GM21717 (cell line): Measurements from ENCODE around the gene CC2D1A.

Experiments used
- ATAC-seq: cut with Tn5 transposase; IDR thresholded peaks from one replicate; pipeline ENCODE4 v1.9.1; 2021; ENCODE audit warnings: mild to moderate bottlenecking, moderate library complexity; ENCODE audit not compliant: unreplicated experiment

Gene CC2D1A

DNA sequence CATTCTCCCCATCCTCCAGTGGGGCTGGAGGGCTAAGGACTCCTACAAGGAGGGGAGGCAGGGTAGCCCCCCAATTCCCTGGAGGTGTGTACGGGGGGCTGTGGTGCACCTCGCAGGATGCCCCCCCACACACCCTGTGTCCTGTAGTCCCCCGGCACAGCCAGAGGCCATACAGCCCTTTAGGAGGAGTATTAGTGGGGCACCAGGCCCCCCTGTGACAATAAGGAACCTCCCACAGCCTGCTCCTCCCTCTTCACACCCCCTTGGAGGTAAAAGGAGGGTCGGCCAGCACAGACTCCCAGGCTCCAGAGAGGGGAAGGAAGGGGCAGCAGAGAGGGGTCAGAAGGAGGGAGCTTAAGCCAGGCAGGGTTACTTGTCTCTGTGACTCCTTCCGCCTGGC, 29.2 kb upstream of the CC2D1A start, which contains the start of gene NANOS3:
Gene NANOS3 (plus strand): TSS at position 301 of the 400 bp plus-strand sequence. CDS start 115 bp downstream, outside the sequence.
- no peak for ATAC-seq

DNA sequence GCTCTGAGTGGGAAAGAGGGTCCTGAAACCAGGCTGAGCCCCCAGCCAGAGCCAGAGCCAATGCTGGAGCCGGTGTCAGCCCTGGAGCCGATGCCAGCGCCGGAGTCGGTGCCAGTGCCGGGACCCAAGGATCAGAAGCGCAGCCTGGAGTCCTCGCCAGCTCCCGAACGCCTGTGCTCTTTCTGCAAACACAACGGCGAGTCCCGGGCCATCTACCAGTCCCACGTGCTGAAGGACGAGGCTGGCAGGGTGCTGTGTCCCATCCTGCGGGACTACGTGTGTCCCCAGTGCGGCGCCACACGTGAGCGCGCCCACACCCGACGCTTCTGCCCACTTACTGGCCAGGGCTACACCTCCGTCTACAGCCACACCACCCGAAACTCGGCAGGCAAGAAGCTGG, 28.7 kb upstream of the CC2D1A start:
- no peak for ATAC-seq

DNA sequence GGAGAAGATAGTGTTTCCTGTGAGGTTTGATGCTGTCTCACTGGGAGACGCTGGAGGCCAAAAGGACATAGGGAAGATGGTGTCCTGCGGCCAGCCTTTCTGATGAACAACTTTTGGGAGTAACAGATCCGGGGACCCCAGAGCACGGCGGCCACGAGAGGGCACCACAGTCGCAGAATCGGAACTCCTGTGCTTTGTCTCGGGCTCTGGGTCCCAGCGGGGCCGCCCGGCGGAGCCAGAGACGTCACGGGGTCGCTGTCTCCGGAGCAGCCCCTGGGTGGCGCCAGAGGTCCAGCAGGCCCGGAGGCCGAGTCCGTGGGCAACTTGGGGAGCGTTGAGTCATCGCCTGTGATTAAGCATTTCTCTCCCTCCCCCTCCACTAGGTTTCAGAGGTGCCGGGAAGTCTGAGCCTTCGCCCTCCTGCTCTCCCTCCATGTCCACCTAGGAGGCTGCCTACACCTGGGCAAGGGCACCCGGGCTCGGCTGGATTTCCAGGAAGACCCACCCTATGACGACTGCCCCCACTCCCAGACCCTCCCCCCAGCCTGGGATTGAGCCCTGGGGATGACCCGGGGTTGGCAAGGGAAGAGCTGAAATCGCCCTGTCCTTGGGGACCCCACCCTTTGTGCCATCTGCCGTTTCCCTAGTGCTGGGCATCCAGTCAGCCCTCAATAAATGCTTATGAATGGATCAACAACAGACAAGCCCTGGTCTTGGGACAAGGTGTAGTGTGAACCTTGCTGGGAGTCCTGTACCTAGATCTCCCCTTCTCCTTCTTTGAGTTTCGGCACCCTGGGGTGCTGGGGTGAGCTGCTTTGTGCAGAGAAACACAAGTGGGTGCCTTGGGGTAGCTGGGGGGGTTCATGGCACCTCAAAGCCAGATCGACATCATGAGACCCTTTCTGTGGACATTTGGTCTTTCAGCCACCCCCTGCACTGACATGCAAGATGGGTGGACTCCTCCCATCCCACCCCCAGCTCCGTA, 25.6 kb upstream of the CC2D1A start:
- peak; percentile 65 for ATAC-seq

DNA sequence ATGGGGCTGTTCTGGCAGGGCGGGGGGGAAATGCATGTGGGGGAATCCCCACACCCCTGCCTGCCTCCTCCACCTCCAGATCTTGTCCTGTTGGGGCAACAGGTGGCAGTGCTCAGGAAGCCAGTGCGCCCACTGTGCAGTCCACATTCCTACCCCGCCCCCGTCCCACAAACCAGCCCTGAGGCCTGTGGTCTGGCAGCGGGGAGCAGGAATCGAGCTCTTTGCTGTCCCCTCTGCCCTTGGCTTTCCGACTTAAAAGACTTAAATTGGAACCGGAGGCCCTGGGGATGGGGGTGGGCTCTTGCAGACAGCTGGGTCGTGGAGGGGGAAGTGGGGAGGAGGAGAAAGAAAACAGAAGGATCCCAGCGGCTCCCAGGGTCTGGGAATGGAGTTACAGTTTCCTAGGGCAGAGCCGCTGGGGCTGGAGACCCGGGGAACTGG, 24.7 kb upstream of the CC2D1A start:
- no peak for ATAC-seq

DNA sequence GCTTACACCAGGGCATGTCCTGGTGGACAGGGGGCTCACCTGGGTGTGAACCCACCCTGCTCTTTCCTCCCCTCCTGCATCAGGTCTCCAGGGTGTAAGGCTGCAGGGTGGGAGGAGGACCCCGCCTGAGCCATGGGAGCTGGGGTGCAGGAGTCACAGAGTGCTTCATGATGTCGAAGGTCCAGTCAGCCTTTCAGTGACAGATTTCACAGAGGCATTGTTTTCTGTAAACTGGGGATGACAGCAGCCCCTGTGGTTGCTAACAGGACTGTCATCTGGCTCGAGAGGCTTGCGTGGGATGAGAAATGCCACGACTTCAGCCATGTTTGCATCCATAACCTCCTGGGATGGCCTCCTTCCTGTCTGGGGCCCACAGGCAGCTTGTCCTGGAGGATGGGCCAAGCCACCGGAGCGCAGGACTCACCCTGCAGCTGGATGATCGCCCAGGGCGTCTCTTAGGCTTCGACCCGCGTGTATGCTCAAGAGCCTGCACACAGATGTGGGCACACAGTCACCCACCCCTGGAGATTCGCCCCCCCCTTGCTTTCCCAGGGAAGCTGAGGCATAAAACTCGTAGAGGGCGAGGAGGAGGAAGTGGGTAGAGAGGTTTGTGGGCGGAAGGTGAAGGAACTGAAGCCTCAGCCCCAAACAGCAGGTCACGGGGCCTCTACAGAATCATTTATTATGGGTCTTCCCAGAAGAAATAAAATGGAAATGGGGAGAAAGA, 24.1 kb upstream of the CC2D1A start:
- ATAC-seq, result no peak

DNA sequence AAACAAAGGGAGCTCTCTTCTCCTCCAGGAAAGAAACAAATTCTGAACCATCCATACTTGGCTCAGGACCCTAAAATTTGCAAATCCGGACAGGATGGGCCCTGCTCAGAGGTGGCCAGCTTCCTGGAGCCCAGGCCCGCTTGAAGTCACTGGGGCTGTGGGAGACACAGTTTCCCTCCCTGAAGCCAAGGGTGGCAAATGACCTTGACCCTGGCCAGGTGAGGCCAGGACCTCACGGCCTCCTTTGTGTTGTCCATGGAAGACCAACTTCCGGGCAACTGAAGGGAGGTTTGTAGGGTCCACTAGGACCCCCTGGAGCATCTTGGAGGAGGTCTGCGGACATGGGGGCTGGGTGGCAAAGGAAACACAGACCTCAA, 23.6 kb upstream of the CC2D1A start:
- no peak for ATAC-seq

DNA sequence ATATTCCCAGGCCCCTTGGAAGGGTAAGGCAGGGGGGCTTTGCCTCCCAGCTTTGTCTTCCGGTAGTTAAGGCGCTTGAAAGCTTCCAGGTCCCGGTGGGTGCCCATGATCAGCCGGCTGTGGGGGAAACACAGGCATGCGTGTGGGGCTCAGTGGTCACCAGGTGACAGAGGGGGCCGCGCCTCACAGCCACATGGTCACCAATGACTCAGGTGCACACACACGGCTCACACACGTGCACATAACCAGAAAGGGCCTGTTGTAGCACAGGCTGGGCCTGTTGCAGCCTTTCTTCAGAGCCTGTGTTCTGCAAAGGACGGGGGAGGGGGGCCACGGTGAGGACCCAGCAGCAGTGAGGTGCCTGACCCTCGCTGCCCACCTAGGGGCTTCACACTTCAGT, 23.2 kb upstream of the CC2D1A start:
- no peak for ATAC-seq

DNA sequence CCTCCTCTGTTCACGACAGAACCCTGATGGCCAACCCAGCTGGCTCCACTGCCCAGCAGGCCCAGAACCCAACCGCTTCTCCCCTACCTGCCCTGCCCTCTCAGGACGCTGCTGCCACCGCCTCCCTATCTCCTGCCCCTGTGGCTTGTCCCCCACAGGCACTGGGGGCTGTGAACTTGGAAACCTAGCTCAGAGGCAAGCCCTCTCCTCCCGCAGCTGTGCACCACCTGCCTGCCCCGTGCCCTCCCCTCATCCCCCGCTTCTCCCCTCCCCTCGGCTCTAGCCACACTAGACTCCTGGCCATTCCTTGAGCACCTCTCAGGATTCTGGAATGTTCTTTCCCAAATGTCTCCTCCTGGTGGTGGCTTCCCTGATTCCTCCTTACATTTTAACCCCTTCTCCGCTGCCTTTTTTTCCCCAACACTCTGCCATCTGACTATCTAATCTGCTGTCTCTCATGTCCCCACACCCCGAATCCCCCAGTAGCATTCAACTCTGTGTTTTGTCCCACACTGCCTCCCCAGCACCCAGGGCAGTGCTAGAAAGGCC, 22.4 kb upstream of the CC2D1A start:
- no peak for ATAC-seq

DNA sequence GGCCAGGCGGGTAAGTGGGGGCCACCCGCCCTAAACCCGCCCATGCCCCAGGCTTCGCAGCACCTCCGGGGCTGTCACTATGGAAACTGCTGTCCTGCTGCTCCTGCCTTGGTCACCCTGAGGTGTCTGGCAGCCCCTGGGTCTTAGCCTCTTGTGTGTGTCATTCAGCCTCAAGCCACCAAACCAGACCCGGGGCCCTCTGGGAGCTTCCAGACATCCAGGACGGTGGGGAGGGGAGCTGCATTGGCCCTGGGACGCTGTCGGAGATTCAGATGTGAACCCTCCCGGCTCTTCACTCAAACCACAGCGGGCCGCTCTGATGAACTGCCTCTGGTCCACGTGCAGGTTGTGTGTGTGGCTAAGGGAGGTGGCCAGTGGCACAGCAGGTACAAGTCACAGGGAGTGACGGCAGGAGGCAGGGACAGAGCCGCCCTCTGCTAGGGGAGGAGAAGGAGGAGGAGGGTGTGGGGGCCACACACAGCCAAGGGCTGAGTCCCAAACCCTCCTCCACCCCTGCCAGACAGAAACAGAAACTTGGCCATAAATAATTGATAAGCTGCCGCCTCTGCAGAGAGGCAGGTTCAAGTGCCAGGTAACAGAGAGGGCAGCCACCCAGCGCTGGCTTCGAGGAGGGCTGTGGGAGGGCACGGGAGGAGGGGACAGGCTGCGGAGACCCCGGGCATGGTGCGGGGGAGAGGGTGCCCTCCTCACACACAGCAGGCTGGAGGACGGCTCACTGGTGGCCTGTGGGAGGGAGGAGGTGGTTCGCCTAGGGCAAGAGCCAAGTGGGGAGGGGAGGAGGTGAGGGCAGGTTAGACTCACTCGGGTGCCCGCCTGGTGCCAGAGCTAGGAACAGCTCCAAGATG, 21.0 kb upstream of the CC2D1A start:
- ATAC-seq, result no peak

DNA sequence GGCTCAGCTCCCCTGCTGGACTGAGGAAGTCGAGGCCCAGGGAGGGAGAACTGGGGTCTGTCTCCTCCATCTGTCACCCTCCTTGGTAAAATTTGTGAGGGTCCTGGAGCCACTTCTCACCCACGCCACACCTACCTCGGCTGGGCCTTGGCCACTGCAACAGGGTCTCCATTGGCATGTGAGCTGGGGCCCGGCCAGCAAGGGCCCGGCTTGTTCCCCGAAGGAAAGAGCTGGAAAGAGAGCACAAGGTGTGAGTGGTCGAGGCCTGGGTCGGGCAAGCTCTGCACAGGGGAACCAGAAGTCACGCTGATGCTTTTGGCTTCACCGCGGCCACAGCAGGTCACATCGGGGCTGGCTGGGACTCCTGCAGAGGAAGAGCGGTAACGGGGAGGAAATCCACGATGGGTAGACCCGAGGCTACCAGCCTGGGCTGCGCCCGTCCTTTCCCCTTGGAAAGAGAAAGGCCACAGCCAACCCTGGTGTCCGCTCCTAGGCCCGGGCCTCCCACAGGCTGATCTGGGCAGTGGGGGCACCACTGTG, 20.1 kb upstream of the CC2D1A start:
- ATAC-seq, result no peak

DNA sequence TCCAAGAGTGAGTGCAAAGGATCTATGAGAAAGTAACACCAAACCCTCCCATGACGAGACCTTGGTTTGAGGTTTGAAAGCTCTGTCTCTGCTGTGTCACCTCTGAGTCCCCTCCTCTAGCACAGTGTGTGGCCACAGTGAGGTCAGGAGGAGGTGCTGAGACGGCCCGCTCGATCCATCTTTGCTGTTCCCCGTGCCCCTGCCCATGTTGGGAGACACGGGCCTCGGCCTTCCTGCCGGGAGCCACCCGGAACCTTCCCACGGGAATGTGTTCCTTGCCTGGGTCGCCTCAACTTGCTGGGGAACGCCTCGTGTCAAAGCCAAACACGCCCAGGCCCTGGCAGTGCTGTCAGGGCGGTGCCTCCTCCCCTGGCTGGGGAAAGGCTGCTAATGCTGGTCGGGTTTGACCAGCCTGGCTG, 19.0 kb upstream of the CC2D1A start:
- ATAC-seq, result no peak

DNA sequence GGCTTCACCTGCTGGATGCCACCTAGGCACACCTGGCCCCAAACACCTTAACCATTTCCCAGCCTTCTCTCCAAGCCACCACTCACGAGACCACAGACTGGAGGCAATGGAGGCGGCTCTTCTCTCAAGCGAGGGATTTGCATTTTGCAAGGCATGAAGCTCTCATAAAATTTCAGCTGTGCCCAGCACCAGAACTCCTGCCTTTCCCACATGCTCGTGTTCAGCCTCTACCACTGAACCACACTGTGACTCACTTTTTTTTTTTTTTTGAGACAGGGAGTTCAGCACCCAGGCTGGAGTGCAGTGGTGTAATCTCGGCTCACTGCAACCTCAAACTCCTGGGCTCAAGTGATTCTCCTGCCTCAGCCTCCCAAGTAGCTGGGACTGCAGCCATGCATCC, 18.5 kb upstream of the CC2D1A start:
- ATAC-seq, result no peak

DNA sequence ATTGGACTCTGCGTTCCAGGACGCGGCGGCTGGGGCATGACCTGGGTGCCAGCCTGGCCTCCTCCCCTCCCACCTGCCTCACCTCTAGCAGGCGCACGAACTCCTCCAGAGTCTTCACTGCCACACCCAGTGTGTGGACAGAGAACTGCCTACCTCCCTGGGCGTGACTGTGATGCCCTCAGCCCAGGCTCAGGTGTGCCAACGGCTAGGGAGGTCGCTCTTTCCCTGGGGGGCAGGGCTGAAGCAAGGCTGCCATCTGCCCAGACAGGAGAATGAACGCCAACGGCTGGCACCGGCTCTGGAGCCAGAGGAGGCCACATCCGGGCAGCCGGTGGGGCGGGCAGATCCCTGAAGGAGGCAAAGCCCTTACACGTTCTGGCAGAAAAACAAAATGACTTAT, 17.7 kb upstream of the CC2D1A start:
- no peak for ATAC-seq

DNA sequence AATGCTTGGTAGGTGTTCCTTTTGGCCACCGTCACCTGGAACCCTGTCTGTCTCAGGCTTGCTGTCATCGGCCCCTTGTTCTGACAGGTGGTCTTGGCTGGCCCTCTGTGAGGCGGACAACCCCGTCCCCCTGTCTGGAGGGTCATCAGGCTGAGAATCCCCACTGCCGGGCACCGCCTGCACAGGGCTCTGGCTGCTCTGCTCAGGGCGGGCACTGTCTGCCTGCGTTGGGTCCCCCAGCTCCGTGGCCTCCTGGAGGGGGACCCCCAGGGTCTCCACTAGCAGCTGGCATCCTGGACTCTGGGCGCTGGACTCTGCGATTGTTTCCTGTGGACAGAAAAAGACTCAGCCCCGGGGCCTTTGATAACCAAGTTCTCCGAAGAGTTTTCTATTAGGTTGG, 15.9 kb upstream of the CC2D1A start:
- no peak for ATAC-seq

DNA sequence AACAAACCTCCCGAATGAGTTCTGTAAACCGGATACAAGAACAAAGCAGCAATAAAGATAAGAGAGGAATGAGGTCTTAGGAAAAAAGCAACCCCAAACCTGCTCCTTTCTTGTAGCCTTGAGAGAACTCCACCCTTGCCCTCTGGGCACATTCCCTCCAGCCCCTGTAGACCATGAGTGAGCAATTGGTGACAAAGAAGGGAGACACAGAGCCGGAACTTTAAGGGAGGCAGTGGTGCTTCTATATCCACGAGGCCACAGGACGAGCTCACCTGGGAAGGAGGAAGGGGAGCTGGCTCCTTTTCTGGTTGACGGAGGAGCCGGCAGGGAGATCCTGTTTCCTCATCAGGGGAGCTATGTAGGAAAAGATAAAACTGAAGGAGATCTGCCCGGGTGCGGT, 13.1 kb upstream of the CC2D1A start:
- no peak for ATAC-seq

DNA sequence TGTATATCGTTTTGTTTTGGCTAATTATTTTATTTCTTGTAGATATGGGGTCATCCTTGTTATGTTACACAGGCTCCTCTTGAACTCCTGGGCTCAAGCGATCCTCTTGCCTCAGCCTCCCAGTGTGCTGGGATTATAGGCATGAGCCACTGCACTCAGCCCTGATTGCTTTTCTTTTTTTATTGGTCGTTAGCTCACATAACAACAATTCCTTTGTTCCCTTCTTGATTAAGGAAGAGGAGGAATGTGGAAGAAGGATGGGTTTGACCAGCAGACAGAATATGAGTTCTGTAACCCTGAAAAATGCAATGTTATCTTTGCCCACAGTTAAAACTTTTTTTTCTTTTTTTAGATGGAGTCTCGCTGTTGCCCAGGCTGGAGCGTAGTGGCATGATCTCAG, 11.4 kb upstream of the CC2D1A start:
- ATAC-seq, result no peak

DNA sequence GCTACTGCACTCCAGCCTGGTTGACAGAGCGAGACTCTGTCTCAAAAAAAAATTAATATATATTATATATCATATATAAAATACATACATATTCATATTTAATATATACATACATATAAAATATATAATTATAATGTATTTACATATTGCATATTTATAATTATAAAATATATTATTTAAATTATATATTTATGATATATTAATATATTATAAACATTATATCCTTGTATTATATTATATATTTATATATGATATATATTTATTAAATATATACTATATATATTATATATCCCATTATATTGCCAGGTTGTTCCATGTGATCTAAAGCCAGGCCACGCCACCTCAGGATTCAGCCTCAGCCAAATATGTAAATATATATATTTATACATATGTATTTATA, 9.8 kb upstream of the CC2D1A start:
- no peak for ATAC-seq

DNA sequence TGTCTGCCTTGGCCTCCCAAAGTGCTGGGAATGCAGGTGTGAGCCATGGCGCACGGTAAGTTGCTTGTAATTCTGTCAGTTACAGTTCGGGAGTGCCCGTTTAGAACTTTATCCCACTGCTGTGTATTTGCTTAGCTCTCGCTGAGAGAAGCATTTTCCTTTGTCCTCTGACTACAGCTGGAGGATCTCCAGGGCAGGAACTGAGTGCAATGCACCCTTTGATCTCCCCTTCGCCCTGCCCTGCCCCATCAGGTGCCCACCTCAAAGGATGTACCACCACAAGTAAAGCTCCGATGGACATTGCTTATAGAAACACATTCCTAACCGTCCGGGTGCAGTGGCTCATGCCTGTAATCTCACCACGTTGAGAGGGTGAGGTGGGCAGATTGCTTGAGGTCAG, 6.6 kb upstream of the CC2D1A start:
- ATAC-seq, result no peak

DNA sequence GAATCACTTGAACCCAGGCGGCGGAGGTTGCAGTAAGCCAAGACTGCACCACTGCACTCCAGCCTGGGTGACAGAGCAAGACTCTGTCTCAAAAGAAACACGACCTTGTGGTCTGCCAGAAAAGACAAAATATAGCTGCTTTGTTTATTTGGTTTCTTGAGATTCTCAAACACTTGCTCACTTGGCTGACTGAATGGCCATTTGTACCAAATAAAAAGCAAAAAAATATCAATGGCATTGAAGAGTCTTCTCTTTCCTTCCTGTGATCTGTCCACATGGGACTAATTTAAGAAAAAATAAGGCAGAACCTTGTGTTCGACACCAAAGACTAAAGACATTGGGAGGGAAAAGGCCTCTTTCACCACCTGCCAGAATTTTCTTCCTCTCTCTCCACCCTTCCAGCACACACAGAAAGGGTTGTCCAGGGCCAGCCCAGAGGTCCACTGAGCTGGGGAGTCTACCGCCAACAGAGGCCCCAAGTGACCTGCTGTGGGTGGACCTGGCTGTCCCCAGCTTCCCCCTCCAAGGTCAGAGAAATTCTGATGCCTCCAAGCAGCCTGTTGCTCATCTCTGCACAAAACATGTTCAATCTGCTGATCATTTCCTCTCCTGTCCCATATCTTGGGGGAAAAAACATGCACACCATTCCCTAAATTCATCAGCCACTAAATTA, 6.0 kb upstream of the CC2D1A start:
- no peak for ATAC-seq

DNA sequence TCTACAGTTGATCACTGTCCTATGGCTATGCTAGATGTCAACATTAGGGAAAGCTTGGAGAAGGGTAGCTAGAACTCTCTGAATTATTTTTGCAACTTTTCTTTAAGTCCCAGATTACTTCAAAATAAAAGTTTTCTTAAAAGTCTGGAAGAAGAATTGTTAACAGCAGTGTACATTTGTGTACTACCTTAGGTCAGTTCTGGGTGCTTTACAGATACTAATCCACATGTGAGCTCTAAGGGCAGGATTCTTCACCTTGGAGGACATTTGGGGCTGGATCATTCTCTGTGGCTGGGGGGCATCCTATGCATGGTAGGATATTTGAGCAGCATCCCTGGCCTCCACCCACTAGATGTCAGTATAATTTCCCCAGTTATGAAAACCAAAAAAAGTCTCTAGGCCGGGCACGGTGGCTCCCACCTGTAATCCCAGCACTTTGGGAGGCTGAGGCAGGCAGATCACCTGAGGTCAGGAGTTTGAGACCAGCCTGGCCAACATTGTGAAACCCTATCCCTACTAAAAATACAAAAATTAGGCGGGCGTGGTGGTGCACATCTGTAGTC, 2.9 kb upstream of the CC2D1A start:
- no peak for ATAC-seq
